C4-2B (cell line): ENCODE data around the gene SIRT4.

ENCODE experiments used
- ZFX ChIP-seq: fragments of 450-650 bp; IDR thresholded peaks from 2 replicates; pipeline ENCODE4 v1.6.1; 2017
- TF ChIP-seq, protein P1 (sequence below): fragments of 450-650 bp; conservative IDR thresholded peaks from 2 replicates; pipeline ENCODE4 v1.5.1; 2017; ENCODE audit warnings: mild to moderate bottlenecking

DNA sequence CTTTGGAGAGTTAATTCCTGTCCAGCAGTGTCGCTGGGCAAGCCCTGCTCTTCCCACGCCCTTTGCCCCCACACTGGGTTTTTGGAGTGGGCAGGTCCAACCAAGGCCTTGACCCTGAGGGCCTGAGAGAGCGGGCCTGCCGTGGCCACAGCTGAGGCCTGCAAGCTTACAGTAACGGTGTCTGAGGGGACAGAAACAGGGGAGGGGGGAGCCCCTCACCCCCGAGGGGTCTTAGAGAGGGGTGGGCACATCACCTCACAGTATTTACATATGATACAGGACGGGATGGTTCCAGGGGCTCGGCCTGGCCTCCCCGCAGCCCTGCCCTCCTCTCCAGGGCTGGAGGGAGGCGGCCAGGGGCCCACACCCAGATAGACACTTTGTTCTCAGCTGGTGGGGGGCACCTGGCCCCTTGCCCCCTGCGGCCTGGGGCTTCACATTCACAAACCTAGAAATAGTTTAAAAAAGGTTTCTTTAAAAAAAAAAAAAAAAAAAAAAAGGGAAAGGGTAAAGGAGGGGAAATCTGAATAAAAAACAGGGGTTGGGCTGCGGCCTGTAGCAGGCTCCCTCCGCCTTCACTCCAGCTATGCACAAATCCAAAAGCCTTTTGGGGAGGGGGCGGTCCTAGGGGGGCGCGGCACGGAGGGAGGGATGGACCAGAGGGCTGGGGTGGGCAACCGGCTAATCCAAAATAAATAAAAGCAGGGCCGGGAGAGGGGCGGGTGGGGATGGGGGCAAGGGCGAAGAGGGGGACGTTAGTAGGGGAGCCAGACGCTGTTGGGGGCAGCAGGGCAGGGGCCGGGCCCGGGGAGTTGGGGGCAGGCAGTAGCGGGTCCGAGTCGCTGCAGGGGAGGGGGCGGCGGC lies 40.3 kb downstream of the SIRT4 start:
- TF ChIP-seq, protein P1, sequence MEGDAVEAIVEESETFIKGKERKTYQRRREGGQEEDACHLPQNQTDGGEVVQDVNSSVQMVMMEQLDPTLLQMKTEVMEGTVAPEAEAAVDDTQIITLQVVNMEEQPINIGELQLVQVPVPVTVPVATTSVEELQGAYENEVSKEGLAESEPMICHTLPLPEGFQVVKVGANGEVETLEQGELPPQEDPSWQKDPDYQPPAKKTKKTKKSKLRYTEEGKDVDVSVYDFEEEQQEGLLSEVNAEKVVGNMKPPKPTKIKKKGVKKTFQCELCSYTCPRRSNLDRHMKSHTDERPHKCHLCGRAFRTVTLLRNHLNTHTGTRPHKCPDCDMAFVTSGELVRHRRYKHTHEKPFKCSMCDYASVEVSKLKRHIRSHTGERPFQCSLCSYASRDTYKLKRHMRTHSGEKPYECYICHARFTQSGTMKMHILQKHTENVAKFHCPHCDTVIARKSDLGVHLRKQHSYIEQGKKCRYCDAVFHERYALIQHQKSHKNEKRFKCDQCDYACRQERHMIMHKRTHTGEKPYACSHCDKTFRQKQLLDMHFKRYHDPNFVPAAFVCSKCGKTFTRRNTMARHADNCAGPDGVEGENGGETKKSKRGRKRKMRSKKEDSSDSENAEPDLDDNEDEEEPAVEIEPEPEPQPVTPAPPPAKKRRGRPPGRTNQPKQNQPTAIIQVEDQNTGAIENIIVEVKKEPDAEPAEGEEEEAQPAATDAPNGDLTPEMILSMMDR: no peak
- no peak for TF ChIP-seq ZFX
